ENCODE data around the gene CENPL. TPM values are rescaled to one million over a fixed set of nuclear protein-coding genes. Genes with fewer than 3 reads are reported as not detected.
"Not testable (repeated sequence)": the region's sequence is repeated elsewhere in the genome, so short reads cannot be mapped to it uniquely, and the experiment has no call there.

CENPL gene
- total RNA-seq, 4 donors from 2014 or later = 0.51 to 24.2 (median 4.7) TPM; not detected in 1

DNA sequence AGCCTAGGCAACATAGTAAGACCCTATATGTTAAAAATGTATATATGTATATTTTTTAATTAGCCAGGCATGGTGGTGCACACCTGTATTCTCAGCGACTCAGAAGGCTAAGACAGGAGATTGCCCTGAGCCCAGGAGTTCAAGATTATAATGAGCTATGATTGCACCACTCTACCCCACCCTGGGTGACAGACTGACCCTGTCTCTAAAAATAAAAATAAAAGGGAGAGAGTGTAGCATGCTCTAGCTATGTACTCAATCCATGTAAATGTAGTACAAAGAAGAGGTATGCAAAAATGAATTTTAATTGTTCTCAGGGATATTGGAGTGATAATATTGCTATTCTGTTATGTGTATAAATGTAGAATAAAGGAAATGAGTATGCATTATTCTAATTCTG lies 53.1 kb downstream of the CENPL start:
- no peaks in the 10 kb centered on the region for H3K4me1 ChIP-seq
- no peaks in the 10 kb centered on the region for H3K36me3 ChIP-seq
- no peak for DNase-seq
- intact Hi-C loops (cut with DNase I; ENCODE audit: low total_unique reads) = no loop called here
- H3K4me3 ChIP-seq = no peak overlapping the region
- no peak for TF ChIP-seq POLR2A (IDR thresholded peaks at IDR 0.05)
- TF ChIP-seq, protein P1, sequence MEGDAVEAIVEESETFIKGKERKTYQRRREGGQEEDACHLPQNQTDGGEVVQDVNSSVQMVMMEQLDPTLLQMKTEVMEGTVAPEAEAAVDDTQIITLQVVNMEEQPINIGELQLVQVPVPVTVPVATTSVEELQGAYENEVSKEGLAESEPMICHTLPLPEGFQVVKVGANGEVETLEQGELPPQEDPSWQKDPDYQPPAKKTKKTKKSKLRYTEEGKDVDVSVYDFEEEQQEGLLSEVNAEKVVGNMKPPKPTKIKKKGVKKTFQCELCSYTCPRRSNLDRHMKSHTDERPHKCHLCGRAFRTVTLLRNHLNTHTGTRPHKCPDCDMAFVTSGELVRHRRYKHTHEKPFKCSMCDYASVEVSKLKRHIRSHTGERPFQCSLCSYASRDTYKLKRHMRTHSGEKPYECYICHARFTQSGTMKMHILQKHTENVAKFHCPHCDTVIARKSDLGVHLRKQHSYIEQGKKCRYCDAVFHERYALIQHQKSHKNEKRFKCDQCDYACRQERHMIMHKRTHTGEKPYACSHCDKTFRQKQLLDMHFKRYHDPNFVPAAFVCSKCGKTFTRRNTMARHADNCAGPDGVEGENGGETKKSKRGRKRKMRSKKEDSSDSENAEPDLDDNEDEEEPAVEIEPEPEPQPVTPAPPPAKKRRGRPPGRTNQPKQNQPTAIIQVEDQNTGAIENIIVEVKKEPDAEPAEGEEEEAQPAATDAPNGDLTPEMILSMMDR (IDR thresholded peaks at IDR 0.05) = no peak
- H3K27ac ChIP-seq = no peak overlapping the region
- no peaks in the 10 kb centered on the region for H3K9me3 ChIP-seq
- no peaks in the 10 kb centered on the region for H3K27me3 ChIP-seq

DNA sequence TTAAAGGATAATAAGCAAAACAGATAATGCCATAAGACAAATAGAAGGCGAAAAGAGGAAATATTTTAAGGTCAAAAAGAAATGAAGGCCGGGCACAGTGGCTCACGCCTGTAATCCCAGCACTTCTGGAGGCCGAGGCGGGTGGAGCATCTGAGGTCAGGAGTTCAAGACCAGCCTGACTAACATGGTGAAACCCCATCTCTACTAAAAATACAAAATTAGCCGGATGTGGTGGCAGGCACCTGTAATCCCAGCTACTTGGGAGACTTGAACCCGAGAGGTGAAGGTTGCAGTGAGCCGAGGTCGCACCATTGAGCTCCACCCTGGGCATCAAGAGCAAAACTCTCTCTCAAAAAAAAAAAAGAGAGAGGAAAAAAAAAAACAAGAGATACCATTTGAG lies 54.4 kb downstream of the CENPL start:
- intact Hi-C loops (cut with DNase I; ENCODE audit: low total_unique reads); H3K27me3 ChIP-seq; H3K27ac ChIP-seq; H3K4me1 ChIP-seq; DNase-seq; H3K9me3 ChIP-seq; H3K4me3 ChIP-seq; H3K36me3 ChIP-seq: not testable (repeated sequence)

DNA sequence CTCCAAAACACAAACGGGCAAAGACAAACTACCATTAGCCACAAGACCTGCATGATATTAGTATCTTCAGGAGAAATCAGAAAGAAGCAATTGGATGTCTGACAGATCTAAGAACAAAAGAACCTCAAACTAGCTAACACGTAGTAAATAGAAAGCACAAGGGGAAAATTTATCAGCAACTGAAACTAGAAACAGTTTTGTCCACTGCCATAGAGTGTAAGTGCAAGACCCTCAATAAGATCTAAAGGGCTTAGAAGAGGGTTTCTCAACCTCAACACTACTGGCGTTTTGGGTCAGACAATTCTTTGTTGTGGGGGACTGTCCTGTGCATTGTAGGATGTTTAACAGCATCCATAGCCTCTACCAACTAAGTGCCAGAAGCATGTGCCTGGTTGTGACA lies 55.9 kb downstream of the CENPL start:
- Histone ChIP-seq H3K27ac (no peak overlapping the region), H3K4me3 (no peak overlapping the region), H3K36me3 (no peaks in the 10 kb centered on the region), H3K9me3 (no peaks in the 10 kb centered on the region), H3K27me3 (no peaks in the 10 kb centered on the region), H3K4me1 (no peaks in the 10 kb centered on the region)
- DNase-seq = no peak
- intact Hi-C loops (cut with DNase I; ENCODE audit: low total_unique reads) = no loop called here
- TF ChIP-seq, protein P1 (IDR thresholded peaks at IDR 0.05) = no peak

GRCh38 chr1:173768206-173768605 lies 56.5 kb downstream of the CENPL start:
- no peak for DNase-seq
- Histone ChIP-seq H3K36me3 (no peaks in the 10 kb centered on the region), H3K4me3 (no peak overlapping the region), H3K27ac (no peak overlapping the region), H3K9me3 (no peaks in the 10 kb centered on the region), H3K4me1 (no peaks in the 10 kb centered on the region), H3K27me3 (no peaks in the 10 kb centered on the region)
- intact Hi-C loops (cut with DNase I; ENCODE audit: low total_unique reads) = no loop called here
- no peak for TF ChIP-seq POLR2A (IDR thresholded peaks at IDR 0.05)
- TF ChIP-seq, protein P1 (IDR thresholded peaks at IDR 0.05) = no peak

DNA sequence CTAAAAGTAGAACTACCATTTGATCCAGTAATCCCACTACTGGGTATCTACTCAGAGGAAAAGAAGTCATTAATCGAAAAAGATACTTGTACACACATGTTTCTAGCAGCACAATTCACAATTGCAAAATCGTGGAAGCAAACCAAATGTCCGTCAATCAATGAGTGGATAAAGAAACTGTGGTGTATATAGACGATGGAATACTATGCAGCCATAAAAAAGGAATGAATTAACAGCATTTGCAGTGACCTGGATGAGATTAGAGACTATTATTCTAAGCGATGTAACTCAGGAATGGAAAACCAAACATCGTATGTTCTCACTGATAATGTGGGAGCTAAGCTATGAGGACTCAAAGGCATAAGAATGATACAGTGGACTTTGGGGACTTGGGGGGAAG lies 60.4 kb downstream of the CENPL start:
- DNase-seq; H3K4me3 ChIP-seq; H3K9me3 ChIP-seq; H3K36me3 ChIP-seq; H3K27ac ChIP-seq; intact Hi-C loops (cut with DNase I; ENCODE audit: low total_unique reads); H3K27me3 ChIP-seq; H3K4me1 ChIP-seq: not testable (repeated sequence)

- Histone ChIP-seq H3K27ac (no peak overlapping the region), H3K27me3 (no peaks in the 10 kb centered on the region), H3K36me3 (no peaks in the 10 kb centered on the region), H3K4me3 (no peak overlapping the region), H3K9me3 (no peaks in the 10 kb centered on the region), H3K4me1 (no peaks in the 10 kb centered on the region)
- no peak for TF ChIP-seq POLR2A (IDR thresholded peaks at IDR 0.05)
- TF ChIP-seq, protein P1 (IDR thresholded peaks at IDR 0.05) = no peak
- no peak for DNase-seq
- intact Hi-C loops (cut with DNase I; ENCODE audit: low total_unique reads) = no loop called here
Observed at GRCh38 chr1:173758980-173759379, 65.7 kb downstream of the CENPL start.
